Measurements from ENCODE around the gene PHEX.
A peak's percentile ranks its signal among the peaks of the same experiment; 100 is the strongest.

The PHEX gene

DNA sequence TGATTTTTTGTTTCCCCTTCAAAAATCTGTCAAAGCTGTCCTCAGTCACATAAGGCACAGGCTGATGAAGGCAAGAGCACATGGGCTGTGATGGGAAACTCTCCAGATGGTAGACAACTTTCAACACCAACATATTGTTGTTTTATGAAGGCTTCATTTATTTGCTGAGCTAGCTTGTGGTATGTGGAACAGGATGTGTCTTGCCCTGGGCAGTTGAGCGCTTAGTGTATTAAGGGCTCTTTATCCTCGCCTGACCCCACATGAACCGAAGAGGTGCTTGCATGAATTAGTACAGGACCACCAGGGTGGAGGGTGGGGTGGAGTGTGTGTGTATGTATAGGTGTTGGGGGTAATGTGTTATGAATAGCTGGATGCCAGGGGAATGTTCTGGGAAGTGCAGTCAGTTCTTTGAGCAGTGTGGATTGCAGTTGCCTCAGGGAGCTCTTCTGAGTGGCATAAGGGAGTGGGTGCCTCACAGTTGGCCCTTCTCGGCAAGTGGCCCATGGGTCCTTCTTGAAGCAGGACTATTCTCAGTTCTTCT lies 103.1 kb downstream of the PHEX start:
- H3K4me3 ChIP-seq (ENCODE audit: low read length) = no peak overlapping the region
- no peak for DNase-seq (ENCODE audit: low read depth, low spot score)

DNA sequence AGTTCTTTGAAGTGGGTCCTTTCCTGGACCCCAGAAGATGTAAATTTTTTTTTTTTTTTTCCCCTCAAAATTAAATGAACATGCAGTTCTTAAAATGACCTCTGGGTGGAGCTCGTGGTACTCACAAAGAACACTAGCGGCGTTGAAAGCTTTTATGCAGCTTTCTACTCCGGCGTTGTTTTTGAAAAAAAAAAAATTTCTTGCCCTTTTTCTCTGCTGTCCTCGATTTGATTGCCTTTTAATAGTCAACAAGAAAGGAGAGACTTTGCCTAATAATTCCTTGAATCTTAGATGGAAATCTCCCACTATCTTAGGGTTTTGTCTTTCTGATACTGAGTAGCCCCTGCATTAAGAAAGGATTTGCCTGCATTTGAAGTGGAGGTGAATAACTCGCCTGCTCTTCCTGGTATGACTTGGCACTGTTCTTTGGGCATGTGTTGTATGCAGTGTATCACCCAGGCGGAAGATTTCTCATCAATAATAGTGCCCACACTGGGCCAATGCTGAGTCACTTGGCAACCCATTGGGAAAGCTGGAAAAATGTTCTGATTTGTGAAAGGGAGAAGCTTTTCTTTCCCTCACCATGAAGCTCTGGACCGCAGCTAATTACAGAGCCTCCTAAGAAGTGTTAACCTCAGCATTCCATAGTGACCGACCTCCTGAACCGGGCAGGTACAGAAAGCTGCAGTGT lies 104.0 kb downstream of the PHEX start:
- DNase-seq (ENCODE audit: low read depth, low spot score) = peak; percentile 34
- no peak overlapping the region for H3K4me3 ChIP-seq (ENCODE audit: low read length)

DNA sequence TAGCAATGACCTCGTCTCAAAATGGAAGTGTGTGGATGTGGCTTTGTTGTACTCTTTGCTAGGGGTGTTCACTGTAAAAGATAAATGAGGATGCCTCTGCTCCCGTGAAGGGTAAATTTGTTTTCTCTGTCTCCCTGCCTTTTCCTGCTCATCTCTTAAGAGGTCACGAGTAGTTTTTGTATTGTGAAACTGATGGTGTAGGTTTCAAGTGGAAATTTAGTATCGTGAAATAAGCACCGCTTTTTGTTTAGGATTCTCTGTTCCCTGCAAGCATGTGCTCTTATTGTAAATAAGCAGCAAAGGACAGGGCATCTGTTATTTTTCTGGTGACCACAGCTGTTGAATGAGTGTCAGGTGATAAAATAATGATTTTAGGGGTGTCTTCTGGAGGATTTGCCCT lies 104.6 kb downstream of the PHEX start:
- H3K4me3 ChIP-seq (ENCODE audit: low read length) = no peak overlapping the region
- no peak for DNase-seq (ENCODE audit: low read depth, low spot score)

DNA sequence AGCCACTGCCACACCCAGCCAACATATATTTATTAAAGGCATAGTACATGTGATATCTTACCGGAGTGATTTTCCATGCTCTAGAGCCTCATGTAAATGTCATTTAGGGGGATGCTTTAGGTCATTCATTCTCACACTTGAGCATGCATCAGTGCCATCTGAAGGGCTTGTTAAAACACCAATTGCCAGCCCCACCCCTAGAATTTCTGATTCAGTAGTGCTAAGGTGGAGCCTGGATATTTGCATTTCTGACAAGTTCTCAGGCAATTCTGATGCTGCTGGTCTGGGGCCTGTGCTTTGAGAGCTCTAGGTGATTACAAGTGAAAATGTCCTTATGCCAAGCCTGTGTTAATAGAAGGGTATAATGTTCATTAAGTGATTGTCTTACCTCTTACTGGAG lies 107.7 kb downstream of the PHEX start:
- H3K4me3 ChIP-seq (ENCODE audit: low read length) = no peak overlapping the region
- no peak for DNase-seq (ENCODE audit: low read depth, low spot score)

DNA sequence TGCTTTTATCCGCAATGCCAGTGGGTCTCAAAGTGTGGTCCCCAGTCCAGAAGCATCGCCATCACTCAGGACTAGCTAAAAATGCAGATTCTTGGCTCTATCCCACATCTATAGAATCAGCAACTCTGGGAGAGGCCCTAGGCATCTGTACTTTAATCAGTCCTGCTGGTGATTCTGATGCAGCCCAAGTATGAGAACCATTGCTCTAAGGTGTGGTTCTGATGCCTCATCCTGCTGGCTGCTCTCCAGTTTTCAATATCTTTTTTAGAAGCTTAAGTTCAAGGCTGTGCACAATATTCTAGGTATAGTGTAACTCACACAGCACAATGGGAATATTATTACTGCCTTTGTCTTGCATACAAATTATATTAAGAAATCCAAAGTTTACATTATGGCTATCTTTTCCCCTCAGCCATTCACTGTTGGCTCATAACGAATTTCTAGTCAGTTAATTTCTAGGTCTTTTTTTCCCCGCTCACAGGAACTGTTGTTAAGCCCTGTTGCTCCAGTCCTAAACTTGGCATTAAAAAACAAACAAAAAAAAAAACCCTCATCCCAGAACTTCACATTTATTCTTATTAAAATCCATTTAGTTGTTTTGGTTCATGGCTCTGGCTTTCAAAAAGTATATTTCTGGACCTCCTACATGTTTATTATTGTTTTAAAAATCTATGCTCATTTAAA lies 109.1 kb downstream of the PHEX start:
- no peak overlapping the region for H3K4me3 ChIP-seq (ENCODE audit: low read length)
- DNase-seq (ENCODE audit: low read depth, low spot score) = no peak

DNA sequence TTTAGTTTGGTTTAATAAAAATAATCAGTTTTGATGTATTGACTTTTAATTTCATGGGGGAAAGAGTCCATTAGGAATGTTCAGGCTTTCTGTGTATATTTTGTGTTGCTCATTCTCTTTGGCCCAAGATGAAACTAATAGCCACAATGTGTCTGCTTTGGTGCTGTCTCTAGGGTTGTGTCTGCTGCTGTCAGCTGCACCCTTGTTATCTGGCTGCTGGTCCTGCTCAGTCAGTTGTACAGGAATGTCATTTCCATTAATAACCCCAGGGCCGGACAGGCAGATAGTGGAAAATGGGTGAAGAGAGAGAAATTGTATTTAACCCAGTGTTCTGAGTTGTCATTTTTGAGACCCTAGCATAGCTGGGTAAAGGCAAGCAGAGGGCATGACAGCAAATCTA lies 115.1 kb downstream of the PHEX start:
- no peak overlapping the region for H3K4me3 ChIP-seq (ENCODE audit: low read length)
- no peak for DNase-seq (ENCODE audit: low read depth, low spot score)

DNA sequence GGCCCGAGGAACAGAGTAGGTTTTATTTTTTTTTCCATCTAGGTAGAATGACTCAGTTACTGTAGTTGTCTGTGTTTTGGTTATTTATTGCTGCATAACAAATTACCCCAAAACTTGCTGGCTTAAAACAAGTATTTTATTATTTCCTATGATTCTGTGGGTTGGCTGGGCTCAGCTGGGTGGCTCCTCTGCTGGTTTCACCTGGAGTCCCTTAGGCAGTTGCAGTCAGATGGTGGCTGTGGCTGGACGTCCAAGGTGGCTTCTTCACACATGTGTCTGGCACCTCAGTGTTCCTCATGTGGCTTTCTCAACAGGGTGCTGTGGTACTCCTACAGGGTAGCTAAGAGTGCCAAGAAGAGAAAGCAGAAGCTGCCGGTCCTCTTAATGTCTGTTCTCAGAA lies 115.8 kb downstream of the PHEX start:
- H3K4me3 ChIP-seq (ENCODE audit: low read length) = no peak overlapping the region
- DNase-seq (ENCODE audit: low read depth, low spot score) = no peak

DNA sequence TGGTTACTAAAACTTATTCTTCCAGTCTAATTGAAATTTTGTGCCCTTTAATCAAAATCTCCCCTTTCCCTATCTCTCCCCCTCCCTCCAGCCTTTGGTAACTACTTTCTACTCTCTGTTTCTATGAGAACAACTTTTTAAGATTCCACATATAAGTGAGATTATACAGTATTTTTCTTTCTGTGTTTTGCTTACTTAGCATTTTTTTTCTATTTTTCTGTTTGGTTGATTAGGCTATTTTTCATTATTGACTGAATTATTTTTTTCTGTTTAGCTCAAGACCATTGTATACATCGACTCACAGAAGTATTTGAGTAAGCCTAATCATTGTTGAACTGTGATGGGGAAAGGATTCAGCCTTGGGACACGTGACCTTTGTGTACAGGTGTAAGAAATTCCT lies 116.4 kb downstream of the PHEX start:
- no peak for DNase-seq (ENCODE audit: low read depth, low spot score)
- no peak overlapping the region for H3K4me3 ChIP-seq (ENCODE audit: low read length)

DNA sequence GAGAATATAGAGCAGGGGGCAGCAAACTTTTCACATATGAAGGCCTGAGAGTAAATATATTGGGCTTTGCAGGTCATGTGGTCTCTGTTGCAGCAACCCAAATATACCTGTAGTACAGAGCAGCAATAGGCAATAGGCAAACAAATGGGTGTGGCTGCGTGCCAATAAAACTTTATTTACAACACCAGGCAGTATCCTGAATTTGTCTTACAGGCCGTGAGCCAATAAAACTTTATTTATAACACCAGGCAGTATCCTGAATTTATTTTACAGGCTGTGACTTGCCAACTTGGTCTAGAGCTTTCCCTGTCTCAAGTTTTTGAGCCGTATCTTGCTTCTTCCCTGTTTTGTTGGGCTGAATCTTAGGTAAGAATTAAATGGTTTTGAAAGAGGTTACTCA lies 118.2 kb downstream of the PHEX start:
- no peak for DNase-seq (ENCODE audit: low read depth, low spot score)
- H3K4me3 ChIP-seq (ENCODE audit: low read length) = no peak overlapping the region

DNA sequence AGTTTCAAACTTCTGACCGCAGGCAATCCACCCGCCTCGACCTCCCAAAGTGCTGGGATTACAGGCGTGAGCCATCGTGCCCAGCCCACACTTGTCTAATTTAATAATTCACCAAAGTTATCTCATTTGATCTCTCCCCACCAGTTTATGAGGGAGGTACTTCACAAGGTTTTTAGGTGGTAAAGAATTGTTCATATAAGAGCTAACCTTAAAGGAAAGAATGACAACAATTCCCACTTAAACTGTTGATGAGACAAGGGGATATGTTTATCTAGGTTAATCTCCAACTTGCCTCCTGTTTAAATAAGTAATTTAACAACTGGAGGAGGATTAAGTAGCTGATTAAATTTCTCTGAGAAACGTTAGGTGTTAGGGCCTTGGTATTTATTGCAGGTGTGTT lies 123.0 kb downstream of the PHEX start:
- H3K4me3 ChIP-seq (ENCODE audit: low read length) = no peak overlapping the region
- DNase-seq (ENCODE audit: low read depth, low spot score) = no peak

DNA sequence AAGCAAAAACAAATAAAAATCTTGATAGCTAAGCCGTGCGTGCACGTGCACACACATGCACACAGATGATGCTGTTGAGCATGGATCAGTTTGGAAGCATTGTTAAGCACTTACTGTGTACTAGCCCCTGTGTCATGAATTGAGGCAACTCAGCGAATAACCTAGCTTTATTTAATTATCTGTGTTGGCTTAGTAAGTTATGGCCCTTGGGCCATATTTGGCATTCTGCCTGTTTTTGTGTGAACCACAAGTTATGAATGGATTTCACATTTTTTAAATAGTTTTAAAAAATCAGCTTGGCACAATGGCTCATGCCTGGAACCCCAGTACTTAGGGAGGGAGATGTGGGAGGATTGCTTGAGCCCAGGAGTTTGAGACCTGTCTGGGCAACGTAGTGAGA lies 126.9 kb downstream of the PHEX start:
- DNase-seq (ENCODE audit: low read depth, low spot score) = no peak
- H3K4me3 ChIP-seq (ENCODE audit: low read length) = no peak overlapping the region

DNA sequence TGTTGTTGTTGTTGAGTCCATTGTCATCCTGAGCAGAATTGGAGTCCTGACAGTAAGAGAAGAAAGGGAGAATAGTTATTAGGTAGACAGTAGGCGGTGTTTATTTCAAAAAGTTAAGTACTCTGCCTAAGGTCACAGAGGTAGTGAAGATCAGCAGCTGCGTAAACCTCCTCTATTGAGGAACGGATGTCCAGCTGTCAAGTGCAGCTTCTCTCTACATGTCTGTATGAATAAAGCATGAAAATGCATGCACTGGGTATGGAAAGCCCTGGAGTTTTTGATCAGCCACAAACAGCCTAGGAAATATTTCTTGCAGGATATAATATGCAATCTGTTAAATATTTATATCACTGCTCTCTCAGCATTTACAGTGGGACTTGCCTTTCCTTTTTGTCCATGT lies 131.2 kb downstream of the PHEX start:
- DNase-seq (ENCODE audit: low read depth, low spot score) = no peak
- no peak overlapping the region for H3K4me3 ChIP-seq (ENCODE audit: low read length)

DNA sequence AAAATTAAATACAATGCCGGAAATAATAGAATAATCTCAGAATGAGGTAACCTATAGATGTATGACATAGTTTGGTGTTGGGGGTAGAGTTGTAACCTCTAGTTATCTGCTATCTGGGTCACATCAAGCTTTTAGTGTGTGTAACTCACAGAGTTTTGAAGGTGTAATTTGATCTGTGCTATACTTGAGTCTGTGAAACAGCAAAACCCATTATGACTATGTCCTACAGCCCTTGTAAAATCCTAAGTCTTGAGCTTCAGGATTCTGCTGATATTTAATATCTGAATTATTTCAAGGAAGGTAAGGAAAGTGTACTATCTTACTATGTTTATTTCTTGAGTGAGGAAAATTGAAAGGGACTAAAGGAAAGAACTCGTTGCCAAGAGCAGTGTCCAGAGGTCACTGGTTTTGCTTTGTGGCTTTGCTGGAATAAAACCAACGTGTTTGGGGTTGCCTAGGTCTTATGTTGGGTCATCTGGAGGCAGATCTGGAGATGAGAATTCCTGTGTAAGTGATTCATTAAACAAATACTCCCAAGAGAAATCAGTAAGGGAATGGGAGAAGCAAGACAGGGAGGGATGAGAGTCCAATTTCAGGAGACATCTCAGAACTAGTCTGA lies 132.8 kb downstream of the PHEX start:
- no peak overlapping the region for H3K4me3 ChIP-seq (ENCODE audit: low read length)

DNA sequence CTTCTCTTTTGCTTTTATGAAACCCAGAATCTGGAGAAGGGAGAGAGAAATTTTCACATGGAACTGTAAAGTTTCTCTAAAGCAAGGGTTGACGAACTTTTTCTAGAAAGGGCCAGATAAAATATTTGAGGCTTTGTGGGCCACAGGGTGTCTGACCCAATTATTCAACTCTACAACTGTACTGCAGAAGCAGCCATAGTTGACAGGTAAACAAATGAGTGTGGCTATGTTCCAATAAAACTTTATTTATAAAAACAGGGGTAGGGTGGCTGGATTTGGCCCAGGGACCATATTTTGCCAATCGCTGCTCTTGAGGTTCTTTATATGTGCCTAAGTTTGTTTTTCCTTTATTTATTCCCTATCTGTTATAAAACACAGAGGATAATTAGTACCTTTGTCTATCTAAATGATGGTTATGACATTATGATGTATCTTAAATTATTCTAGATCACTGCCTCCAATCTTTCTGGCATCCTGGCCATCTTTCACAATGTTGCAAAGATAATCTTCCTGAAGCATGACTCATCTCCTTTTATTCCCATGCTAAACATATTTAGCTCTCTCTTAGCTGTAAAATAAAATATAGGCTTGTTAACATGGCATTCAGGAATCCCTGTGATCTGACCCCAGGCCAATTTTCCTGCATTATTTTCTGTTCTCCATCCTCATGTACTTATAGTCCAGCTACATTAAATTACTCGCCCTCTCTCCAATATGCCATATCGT lies 133.8 kb downstream of the PHEX start:
- DNase-seq (ENCODE audit: low read depth, low spot score) = no peak

More for the DNA sequence above, 132.8 kb downstream of the PHEX start:
- DNase-seq (ENCODE audit: low read depth, low spot score) = no peak

DNA sequence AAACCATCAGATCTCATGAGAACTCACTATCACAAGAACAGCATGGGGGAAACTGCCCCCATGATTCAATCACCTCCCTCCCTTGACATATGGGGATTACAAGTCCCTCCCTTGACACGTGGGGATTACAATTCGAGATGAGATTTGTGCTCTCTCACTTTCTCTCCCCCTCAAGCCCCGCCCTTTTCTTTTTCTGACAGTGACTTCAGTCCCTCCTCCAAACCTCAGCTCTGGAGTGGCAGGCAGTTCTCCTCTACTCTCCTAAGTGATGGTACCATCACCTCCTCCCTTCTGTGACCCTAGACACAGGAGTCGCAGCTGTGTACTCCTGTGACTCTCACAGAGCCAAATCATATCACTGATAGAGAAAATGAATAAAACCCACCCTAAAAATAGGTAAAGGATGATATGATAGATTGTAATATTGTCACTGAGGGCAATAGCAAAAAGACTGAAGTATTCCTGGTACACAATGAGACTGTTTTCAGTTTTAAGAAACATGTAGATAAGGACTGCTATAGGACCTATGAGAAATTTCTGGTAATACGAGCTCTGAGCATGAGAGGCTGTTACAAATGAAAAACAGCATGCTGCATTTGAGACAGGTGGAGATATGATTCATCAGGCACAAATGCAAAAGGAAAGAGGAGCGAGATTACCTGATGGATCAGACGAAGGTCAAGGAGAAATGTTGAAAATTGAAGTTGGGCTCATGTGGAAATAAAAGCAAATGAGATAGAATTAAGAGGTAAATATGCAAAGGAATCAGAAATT lies 139.3 kb downstream of the PHEX start:
- no peak overlapping the region for H3K4me3 ChIP-seq (ENCODE audit: low read length)
- DNase-seq (ENCODE audit: low read depth, low spot score) = no peak

More for the DNA sequence above, 133.8 kb downstream of the PHEX start:
- H3K4me3 ChIP-seq (ENCODE audit: low read length) = no peak overlapping the region

DNA sequence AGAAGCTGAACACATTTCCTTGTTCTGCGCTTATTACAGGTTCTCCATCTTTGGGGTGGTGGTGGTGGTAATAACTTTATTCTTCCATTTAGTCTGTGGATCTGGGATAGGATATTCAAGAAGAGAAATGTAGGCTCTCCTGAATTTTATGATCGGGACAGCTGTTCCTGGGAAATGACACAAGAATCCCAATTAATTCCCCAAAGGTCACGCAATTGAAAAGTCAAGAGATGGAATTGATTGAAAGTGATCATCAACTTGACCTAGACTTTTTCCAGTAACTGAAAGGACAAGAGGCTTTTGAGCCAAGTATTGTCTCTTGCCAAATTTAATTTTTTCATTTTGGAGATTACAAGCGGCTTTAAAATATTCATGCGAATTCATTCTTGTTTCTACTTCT lies 141.8 kb downstream of the PHEX start:
- no peak overlapping the region for H3K4me3 ChIP-seq (ENCODE audit: low read length)
- no peak for DNase-seq (ENCODE audit: low read depth, low spot score)

DNA sequence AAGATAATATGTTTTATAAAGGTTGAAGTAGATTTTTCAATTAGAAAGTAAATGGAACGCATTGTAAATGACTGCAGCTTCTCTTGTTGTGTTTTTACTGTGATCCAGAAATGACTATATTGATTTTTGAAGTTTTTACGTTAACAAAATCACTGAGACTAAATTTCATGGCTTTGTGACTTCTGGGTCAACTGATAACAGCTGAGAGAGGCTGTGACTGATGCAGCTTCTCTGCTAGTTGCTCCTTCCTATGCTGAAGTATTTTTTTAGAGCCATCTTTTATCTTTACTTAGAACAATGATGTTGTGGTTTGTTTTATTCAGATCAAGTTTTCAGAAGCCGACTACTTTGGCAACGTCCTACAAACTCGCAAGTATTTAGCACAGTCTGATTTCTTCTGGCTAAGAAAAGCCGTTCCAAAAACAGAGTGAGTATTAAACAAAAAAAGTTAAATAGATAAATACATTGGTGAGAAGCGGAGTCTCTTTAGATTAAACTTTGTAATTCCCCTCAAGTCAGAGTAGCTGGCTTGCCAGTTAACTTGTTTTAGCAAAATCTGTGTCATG lies 145.9 kb downstream of the PHEX start:
- no peak overlapping the region for H3K4me3 ChIP-seq (ENCODE audit: low read length)
- DNase-seq (ENCODE audit: low read depth, low spot score) = no peak

DNA sequence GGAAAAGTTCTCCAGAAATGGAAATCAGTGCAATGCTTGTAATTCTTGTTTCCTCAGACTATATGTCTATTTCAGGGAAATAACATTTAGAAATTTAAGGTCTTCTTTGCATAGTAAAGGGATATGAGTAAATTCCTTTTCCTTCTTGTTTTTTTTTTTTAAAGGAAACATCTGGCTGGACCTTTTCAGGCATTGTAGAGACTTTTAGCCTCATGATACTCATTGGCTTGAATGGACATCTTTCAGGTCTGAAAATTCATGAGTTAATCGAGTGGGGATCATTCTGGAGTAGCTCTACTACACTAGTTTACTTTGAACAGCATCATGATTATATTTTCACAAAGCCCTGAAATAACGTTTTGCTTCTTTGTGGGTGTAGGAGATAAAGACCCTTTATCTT lies 152.0 kb downstream of the PHEX start:
- no peak overlapping the region for H3K4me3 ChIP-seq (ENCODE audit: low read length)
- no peak for DNase-seq (ENCODE audit: low read depth, low spot score)

DNA sequence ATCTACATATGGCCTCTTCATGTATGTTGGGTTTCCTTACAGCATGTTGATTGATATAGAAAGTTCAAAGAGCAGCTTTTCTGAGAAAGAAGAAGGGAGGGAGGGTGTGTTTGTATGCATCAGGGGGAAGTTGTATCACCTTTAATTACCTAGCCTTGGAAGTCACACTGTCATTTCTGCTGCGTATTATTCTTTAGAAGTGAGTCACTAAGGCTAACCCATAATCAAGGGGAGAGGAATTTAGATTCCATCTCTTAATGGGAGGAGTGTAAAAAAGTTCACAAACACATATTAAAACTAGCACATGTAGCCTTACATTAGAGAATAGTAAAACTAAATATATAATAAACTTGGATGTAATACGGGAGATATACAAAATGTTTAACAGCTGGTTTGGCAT lies 154.0 kb downstream of the PHEX start:
- no peak for DNase-seq (ENCODE audit: low read depth, low spot score)
- no peak overlapping the region for H3K4me3 ChIP-seq (ENCODE audit: low read length)
